Esophagus squamous epithelium (tissue), 5 donors: ENCODE measurements around the gene C1orf21. TPM values are rescaled to one million over a fixed set of nuclear protein-coding genes. Genes with fewer than 3 reads are reported as not detected.

Experiments used
- DNase-seq: peaks from one replicate; lab custom pipeline; 2025; lab: John Stamatoyannopoulos, UW
- H3K27ac ChIP-seq, 4 donors: fragments of 200-600 bp; sonication (generic); one replicate each; pipeline ENCODE4 v1.5.1; 2016 to 2019; ENCODE audit warnings: mild to moderate bottlenecking in 1 of 4
- H3K27me3 ChIP-seq, 4 donors: fragments of 200-600 bp; sonication (generic); 1 replicate in 3 of 4; 2 replicates in 1 of 4; pipeline versions ENCODE4 v1.5.1 to v1.6.0; 2017 to 2021; ENCODE audit warnings: antibody characterized with exemption in 1 of 4
- H3K36me3 ChIP-seq, 3 donors: fragments of 200-600 bp; sonication (generic); one replicate each; pipeline ENCODE4 v1.5.1; 2016 to 2019
- H3K4me1 ChIP-seq, 3 donors: fragments of 200-600 bp; sonication (generic); one replicate each; pipeline ENCODE4 v1.5.1; 2017 to 2019
- H3K4me3 ChIP-seq, 4 donors: fragments of 200-600 bp; sonication (generic); 1 replicate in 3 of 4; 2 replicates in 1 of 4; pipeline ENCODE4 v1.5.1; 2016 to 2019; ENCODE audit warnings: mild to moderate bottlenecking in 2 of 4, moderate library complexity in 1 of 4
- H3K9me3 ChIP-seq, 3 donors: fragments of 200-600 bp; sonication (generic); one replicate each; pipeline ENCODE4 v1.5.1; 2016 to 2019
- POLR2A ChIP-seq, 4 donors: fragments of 450-650 bp; IDR thresholded peaks; one replicate each; pipeline ENCODE4 v1.6.1; 2017; ENCODE audit warnings: antibody characterized with exemption in 4 of 4, mild to moderate bottlenecking in 4 of 4, moderate library complexity in 3 of 4
- WGBS, 2 donors: methylation state at CpG; one replicate each; pipeline ENCODE4 v1.1.5; 2018; 5-methylcytosine and 5-hydroxymethylcytosine counted together
- intact Hi-C: fragments of 100-400 bp; cut with DNase I; formaldehyde crosslinking; loops from one replicate; pipeline ENCODE4 v1.15.0; 2022
- total RNA-seq, 4 donors: library from RNA; depleted of rRNA; stranded (reverse); fragments of >200 nt; gene quantifications; one replicate each; pipeline ENCODE4 v1.1.0, GENCODE V29; 2016
- TF ChIP-seq, protein P1 (sequence below), 6 experiments: fragments of 450-650 bp in 4 of 6; fragments of 200-600 bp in 2 of 6; sonication (generic) in 2 of 6; IDR thresholded peaks; one replicate each; pipeline ENCODE4 v1.5.1; 2016 to 2019; ENCODE audit warnings: antibody characterized with exemption in 6 of 6, mild to moderate bottlenecking in 4 of 6, moderate library complexity in 4 of 6
- donor health status: DM: yes; HTN: yes; CAD: no.

C1orf21 gene
- total RNA-seq, 4 donors from 2014 or later = 14.6 to 55.7 (median 36.2) TPM

DNA sequence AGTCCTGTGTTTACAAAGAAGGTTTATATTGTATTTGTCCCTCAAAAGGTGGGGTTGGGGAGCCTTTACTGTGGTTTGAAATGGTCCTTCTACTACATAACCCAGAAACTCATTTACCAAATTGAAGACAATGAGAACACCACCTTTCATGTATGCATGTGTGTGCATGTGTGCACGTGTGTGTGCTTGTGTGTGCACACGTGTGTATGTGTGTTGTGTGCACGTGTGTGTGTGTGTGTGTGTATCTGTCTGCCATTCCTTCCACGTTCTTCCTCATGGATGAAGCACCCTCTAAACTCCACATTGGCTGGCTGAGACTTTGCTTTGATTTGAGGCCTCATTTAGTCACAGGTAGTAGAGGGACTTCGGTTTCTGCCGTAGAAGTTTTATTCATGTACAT lies 229.7 kb downstream of the C1orf21 start:
- Histone ChIP-seq H3K4me3 (no peak overlapping the region), H3K4me1 (peaks cover 0 to 27% (median 6%) of the 10 kb centered on the region in 3 donors), H3K27ac (no peak overlapping the region), H3K27me3 (no peaks in the 10 kb centered on the region), H3K9me3 (no peaks in the 10 kb centered on the region), H3K36me3 (peaks cover 0 to 14% (median 0%) of the 10 kb centered on the region in 3 donors)
- 87 to 88% methylated on average over 3 to 6 of the region's 6 CpGs for WGBS, 2 donors
- no peak for DNase-seq
- no peak for TF ChIP-seq POLR2A (IDR thresholded peaks at IDR 0.05)
- TF ChIP-seq, protein P1, sequence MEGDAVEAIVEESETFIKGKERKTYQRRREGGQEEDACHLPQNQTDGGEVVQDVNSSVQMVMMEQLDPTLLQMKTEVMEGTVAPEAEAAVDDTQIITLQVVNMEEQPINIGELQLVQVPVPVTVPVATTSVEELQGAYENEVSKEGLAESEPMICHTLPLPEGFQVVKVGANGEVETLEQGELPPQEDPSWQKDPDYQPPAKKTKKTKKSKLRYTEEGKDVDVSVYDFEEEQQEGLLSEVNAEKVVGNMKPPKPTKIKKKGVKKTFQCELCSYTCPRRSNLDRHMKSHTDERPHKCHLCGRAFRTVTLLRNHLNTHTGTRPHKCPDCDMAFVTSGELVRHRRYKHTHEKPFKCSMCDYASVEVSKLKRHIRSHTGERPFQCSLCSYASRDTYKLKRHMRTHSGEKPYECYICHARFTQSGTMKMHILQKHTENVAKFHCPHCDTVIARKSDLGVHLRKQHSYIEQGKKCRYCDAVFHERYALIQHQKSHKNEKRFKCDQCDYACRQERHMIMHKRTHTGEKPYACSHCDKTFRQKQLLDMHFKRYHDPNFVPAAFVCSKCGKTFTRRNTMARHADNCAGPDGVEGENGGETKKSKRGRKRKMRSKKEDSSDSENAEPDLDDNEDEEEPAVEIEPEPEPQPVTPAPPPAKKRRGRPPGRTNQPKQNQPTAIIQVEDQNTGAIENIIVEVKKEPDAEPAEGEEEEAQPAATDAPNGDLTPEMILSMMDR (IDR thresholded peaks at IDR 0.05) = no peak
- intact Hi-C loops = no loop called here

DNA sequence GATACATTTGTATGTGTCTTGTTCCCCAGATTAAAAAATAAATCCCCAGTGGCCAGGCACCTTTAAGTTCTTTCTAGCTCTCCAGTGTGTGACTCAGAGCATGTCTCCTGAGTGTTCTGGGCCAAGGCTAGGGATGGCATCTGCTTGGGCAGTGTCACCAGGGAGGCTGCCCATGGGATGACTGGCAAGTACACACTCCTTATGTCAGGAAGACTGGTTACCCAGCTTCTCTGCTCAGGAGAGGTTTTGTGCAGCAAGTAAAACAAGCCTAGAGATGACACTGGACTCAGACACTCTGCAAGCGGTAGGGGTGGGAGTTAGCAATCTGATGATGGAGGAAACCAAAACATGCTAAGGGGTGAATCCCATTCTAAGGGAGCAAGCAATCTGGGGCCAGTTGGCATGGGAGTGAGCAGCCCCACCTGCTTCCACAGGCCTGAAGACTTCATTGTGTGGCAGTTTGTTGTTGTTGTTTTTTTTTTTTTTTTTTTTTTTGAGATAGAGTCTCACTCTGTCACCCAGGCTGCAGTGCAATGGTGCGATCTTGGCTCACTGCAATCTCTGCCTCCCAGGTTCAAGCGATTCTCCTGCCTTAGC lies 230.7 kb downstream of the C1orf21 start:
- TF ChIP-seq POLR2A (IDR thresholded peaks at IDR 0.05) = no peak
- TF ChIP-seq, protein P1 (IDR thresholded peaks at IDR 0.05) = no peak
- DNase-seq = no peak
- Histone ChIP-seq H3K27ac (no peak overlapping the region), H3K4me1 (peaks cover 3 to 32% (median 4%) of the 10 kb centered on the region in 3 donors), H3K9me3 (no peaks in the 10 kb centered on the region), H3K36me3 (peaks cover 0 to 14% (median 0%) of the 10 kb centered on the region in 3 donors), H3K27me3 (no peaks in the 10 kb centered on the region), H3K4me3 (no peak overlapping the region)
- intact Hi-C loops = no loop called here
- WGBS, 2 donors = 95 to 100% methylated on average over 3 of the region's 3 CpGs

DNA sequence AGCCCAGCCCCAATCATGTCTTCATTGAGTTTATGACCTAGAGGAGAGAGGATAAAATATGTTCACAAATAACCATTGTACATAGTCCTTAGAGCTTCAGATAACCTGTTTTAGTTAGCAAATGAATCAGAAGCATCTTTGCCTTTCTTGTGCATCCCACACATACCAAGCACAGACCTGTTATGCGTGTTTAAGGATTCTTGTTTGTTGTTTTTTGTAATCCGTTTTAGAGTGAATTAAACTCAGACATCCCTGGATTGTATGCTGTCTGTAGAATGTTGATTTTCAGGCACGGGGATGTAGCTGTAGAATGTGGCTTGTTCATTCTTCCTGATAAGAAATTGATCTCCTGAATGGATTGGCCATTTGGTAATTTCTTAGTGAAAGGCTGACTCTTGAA lies 232.0 kb downstream of the C1orf21 start:
- Histone ChIP-seq H3K9me3 (no peaks in the 10 kb centered on the region), H3K27ac (no peak overlapping the region), H3K27me3 (no peaks in the 10 kb centered on the region), H3K36me3 (peaks cover 0 to 14% (median 0%) of the 10 kb centered on the region in 3 donors), H3K4me1 (peaks cover 7 to 45% (median 7%) of the 10 kb centered on the region in 3 donors), H3K4me3 (no peak overlapping the region)
- WGBS, 2 donors = 67 to 68% methylated on average over 3 of the region's 3 CpGs
- intact Hi-C loops = no loop called here
- no peak for DNase-seq
- TF ChIP-seq, protein P1 (IDR thresholded peaks at IDR 0.05) = no peak
- no peak for TF ChIP-seq POLR2A (IDR thresholded peaks at IDR 0.05)

DNA sequence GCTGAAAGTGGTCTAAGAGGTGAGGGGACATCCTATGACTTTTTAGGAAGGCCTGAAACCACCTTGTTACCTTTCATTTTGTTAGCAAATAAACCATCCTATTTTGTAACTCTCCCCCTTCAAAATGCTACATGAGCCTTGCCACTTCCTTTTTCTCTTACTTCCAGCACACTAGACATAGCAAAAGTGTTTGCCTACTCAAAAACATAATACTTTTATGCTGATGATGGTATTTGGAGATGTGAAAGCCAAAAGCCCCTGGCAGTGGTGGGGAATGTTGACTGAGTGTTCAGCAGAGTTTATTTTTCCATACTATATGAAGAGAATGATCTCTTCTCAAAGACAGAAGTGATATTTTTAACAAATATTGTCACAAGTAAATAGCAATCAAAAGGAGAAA lies 233.6 kb downstream of the C1orf21 start:
- intact Hi-C loops = no loop called here
- TF ChIP-seq, protein P1 (IDR thresholded peaks at IDR 0.05) = no peak
- no peak for TF ChIP-seq POLR2A (IDR thresholded peaks at IDR 0.05)
- H3K36me3 ChIP-seq = peaks cover 0 to 14% (median 0%) of the 10 kb centered on the region in 3 donors
- peaks cover 7 to 56% (median 16%) of the 10 kb centered on the region in 3 donors for H3K4me1 ChIP-seq
- DNase-seq = no peak
- H3K9me3 ChIP-seq = no peaks in the 10 kb centered on the region
- H3K4me3 ChIP-seq = no peak overlapping the region
- no peaks in the 10 kb centered on the region for H3K27me3 ChIP-seq
- H3K27ac ChIP-seq = peak overlapping the region in 3 of 4 donors; percentile 86 to 95 (median 90)

DNA sequence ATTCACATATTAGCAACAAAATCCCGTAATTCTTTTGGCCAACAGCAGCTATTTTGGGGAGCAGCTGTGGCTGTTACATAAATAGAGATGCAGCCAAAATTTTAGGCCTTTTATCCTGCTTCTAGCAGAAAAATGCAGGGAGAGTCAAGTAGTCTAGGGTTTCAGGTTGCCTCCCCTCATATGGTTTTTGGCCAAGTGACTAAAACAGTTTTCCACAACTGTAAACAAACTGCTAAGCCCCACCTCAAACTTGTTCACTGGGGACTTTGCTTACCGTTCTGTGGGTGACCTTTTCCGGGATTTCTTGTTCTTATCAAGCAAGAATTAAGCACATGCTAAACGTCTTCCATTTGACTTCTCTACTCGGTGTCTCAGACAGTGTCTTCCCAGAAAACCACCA lies 234.4 kb downstream of the C1orf21 start:
- Histone ChIP-seq H3K9me3 (no peaks in the 10 kb centered on the region), H3K36me3 (peaks cover 0 to 14% (median 0%) of the 10 kb centered on the region in 3 donors), H3K4me3 (no peak overlapping the region), H3K4me1 (peaks cover 7 to 64% (median 19%) of the 10 kb centered on the region in 3 donors), H3K27me3 (no peaks in the 10 kb centered on the region), H3K27ac (peak overlapping the region; percentile 66 to 95 (median 88))
- DNase-seq = no peak
- intact Hi-C loops = no loop called here
- TF ChIP-seq POLR2A (IDR thresholded peaks at IDR 0.05) = no peak
- TF ChIP-seq, protein P1 (IDR thresholded peaks at IDR 0.05) = no peak
- WGBS, 2 donors = 63 to 77% methylated on average over 5 of the region's 5 CpGs
